B cell (primary cell): ENCODE results near the gene PHYH.

ENCODE experiments used
- CTCF ChIP-seq: fragments of 200-600 bp; IDR thresholded peaks from one replicate; pipeline ENCODE4 v1.8.0; 2022; ENCODE audit warnings: antibody characterized with exemption, mild to moderate bottlenecking
- EZH2 ChIP-seq: IDR thresholded peaks from 2 replicates; pipeline ENCODE4 v1.6.1; 2012; ENCODE audit warnings: borderline replicate concordance, low read depth, mild to moderate bottlenecking, moderate library complexity, low read length; ENCODE audit not compliant: insufficient read depth, poor library complexity, severe bottlenecking

DNA sequence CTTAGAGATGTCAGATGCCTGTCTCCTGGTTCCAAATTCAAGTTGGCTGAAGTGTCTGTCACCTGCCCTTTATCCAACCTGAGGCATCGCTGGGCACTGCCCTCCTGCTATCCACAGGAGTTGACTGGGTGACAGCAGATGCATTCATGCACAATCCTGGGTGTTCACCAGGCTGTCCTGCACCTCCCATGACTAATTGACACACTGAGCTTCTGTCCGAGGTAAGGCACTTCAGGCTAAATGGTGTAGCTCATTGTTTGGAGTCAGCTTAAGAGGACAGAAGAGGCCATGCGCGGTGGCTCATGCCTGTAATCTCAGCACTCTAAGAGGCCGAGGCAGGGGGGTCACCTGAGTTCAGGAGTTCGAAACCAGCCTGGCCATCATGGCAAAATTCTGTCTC, 68.1 kb downstream of the PHYH start:
- TF ChIP-seq CTCF (no peak), EZH2 (no peak)
